PC-9 (cell line): ENCODE measurements around the gene TMEM132C. TPM values are rescaled to one million over a fixed set of nuclear protein-coding genes. Genes with fewer than 3 reads are reported as not detected.

Source experiments
- BruUV-seq: library from RNA; stranded (reverse); fragments of 400-500 nt; replicated peaks from 2 replicates; lab custom pipeline; 2021; lab: Mats Ljungman, UMichigan
- CTCF ChIA-PET: fragments of 300-600 bp; sonication (Branson Sonifier 250); formaldehyde crosslinking; loops from one replicate; lab custom pipeline; 2022; ENCODE audit warnings: antibody characterized with exemption; lab: Charles Lee
- POLR2A ChIA-PET: fragments of 300-600 bp; sonication (Branson Sonifier 250); formaldehyde crosslinking; loops from one replicate; lab custom pipeline; 2022; ENCODE audit warnings: antibody characterized with exemption; ENCODE audit not compliant: unreplicated experiment; lab: Charles Lee
- DNase-seq, 2 experiments: peaks; one replicate each; pipeline versions ENCODE4 v3.0.0 to v3.0.0-alpha.2; 2015 to 2022; ENCODE audit warnings: mixed read lengths in 1 of 2
- H2AFZ ChIP-seq: fragments of 200-600 bp; sonication (generic); 2 replicates; pipeline ENCODE4 v1.8.1; 2017; ENCODE audit warnings: antibody characterized with exemption
- H3F3A ChIP-seq: fragments of 200-600 bp; sonication (generic); 2 replicates; pipeline ENCODE4 v1.8.1; 2017; ENCODE audit warnings: antibody characterized with exemption, mild to moderate bottlenecking, low read depth; ENCODE audit not compliant: insufficient read depth
- H3K27ac ChIP-seq: fragments of 200-600 bp; sonication (generic); 2 replicates; pipeline ENCODE4 v1.6.1; 2016; ENCODE audit warnings: mixed run types
- H3K27me3 ChIP-seq: fragments of 200-600 bp; sonication (generic); 2 replicates; pipeline ENCODE4 v1.6.1; 2016; ENCODE audit warnings: low read depth, mixed run types; ENCODE audit not compliant: insufficient read depth
- H3K36me3 ChIP-seq: fragments of 200-600 bp; sonication (generic); 2 replicates; pipeline ENCODE4 v1.6.1; 2016; ENCODE audit warnings: low read depth, mixed run types
- H3K4me1 ChIP-seq: fragments of 200-600 bp; sonication (generic); replicated peaks from 2 replicates; pipeline ENCODE4 v1.6.1; 2016; ENCODE audit warnings: mixed run types; ENCODE audit not compliant: insufficient read depth
- H3K4me2 ChIP-seq: fragments of 200-600 bp; sonication (generic); 2 replicates; pipeline ENCODE4 v1.6.1; 2017; ENCODE audit warnings: mixed run types
- H3K4me3 ChIP-seq: fragments of 200-600 bp; sonication (generic); 2 replicates; pipeline ENCODE4 v1.6.1; 2016; ENCODE audit warnings: mixed run types
- H3K79me2 ChIP-seq: fragments of 200-600 bp; sonication (generic); 2 replicates; pipeline ENCODE4 v1.6.1; 2017; ENCODE audit warnings: low read depth, mixed run types
- H3K9me2 ChIP-seq: fragments of 200-600 bp; sonication (generic); 2 replicates; pipeline ENCODE4 v1.8.1; 2017; ENCODE audit warnings: mild to moderate bottlenecking; ENCODE audit not compliant: insufficient read depth
- H3K9me3 ChIP-seq: fragments of 200-600 bp; sonication (generic); 2 replicates; pipeline ENCODE4 v1.8.1; 2016; ENCODE audit warnings: low read depth; ENCODE audit not compliant: insufficient read depth
- H4K20me1 ChIP-seq: fragments of 200-600 bp; sonication (generic); 2 replicates; pipeline ENCODE4 v1.8.1; 2017; ENCODE audit not compliant: insufficient read depth
- CTCF ChIP-seq: fragments of 200-600 bp; sonication (generic); conservative IDR thresholded peaks from 2 replicates; pipeline ENCODE4 v1.6.1; 2017; ENCODE audit warnings: mixed run types, antibody characterized with exemption, mild to moderate bottlenecking, moderate library complexity
- EZH2 ChIP-seq: fragments of 200-600 bp; sonication (generic); IDR thresholded peaks from 2 replicates; pipeline ENCODE4 v1.8.0; 2017; ENCODE audit warnings: antibody characterized with exemption, low read depth
- intact Hi-C: fragments of 100-400 bp; cut with micrococcal nuclease; formaldehyde crosslinking; loops from one replicate; pipeline ENCODE4 v1.10.0; 2022; ENCODE audit not compliant: unreplicated experiment
- total RNA-seq: library from RNA; stranded (reverse); gene quantifications from 2 replicates; pipeline ENCODE4 v1.2.3, GENCODE V29; 2021

Gene TMEM132C
- total RNA-seq, 1 experiment from 2014 or later = not detected

GRCh38 chr12:128420163-128420562 lies 153.2 kb downstream of the TMEM132C start:
- Histone ChIP-seq H3K36me3 (no peaks in the 10 kb centered on the region), H3K9me3 (no peaks in the 10 kb centered on the region), H3K4me2 (no peak overlapping the region), H2AFZ (no peak overlapping the region), H3K27ac (no peak overlapping the region), H3K27me3 (peaks cover 33% of the 10 kb centered on the region), H3K4me3 (no peak overlapping the region), H3K79me2 (no peaks in the 10 kb centered on the region), H4K20me1 (no peaks in the 10 kb centered on the region), H3F3A (no peaks in the 10 kb centered on the region), H3K9me2 (no peaks in the 10 kb centered on the region), H3K4me1 (no peaks in the 10 kb centered on the region)
- no peak for TF ChIP-seq CTCF
- TF ChIP-seq EZH2 = no peak
- CTCF ChIA-PET = no interaction called here
- DNase-seq = no peak
- intact Hi-C loops = no loop called here
- POLR2A ChIA-PET = no interaction called here
- BruUV-seq = no TSS peak

GRCh38 chr12:128421375-128421774 lies 154.4 kb downstream of the TMEM132C start:
- TF ChIP-seq CTCF = no peak
- no peak for TF ChIP-seq EZH2
- Histone ChIP-seq H3K9me2 (no peaks in the 10 kb centered on the region), H3K36me3 (no peaks in the 10 kb centered on the region), H3K27ac (no peak overlapping the region), H3K27me3 (peaks cover 21% of the 10 kb centered on the region), H3K4me1 (no peaks in the 10 kb centered on the region), H2AFZ (no peak overlapping the region), H3F3A (no peaks in the 10 kb centered on the region), H3K4me3 (no peak overlapping the region), H3K9me3 (no peaks in the 10 kb centered on the region), H3K79me2 (no peaks in the 10 kb centered on the region), H3K4me2 (no peak overlapping the region), H4K20me1 (no peaks in the 10 kb centered on the region)
- CTCF ChIA-PET = no interaction called here
- POLR2A ChIA-PET = no interaction called here
- no peak for DNase-seq
- no TSS peak for BruUV-seq
- intact Hi-C loops = no loop called here

- intact Hi-C loops = no loop called here
- no TSS peak for BruUV-seq
- Histone ChIP-seq H3F3A (no peaks in the 10 kb centered on the region), H4K20me1 (no peaks in the 10 kb centered on the region), H3K9me3 (no peaks in the 10 kb centered on the region), H2AFZ (no peak overlapping the region), H3K9me2 (no peaks in the 10 kb centered on the region), H3K36me3 (no peaks in the 10 kb centered on the region), H3K4me2 (no peak overlapping the region), H3K27ac (no peak overlapping the region), H3K27me3 (peaks cover 11% of the 10 kb centered on the region; the same call in 1 of the 2 replicates), H3K4me1 (no peaks in the 10 kb centered on the region), H3K4me3 (no peak overlapping the region), H3K79me2 (no peaks in the 10 kb centered on the region)
- ChIA-PET CTCF (no interaction called here), POLR2A (no interaction called here)
- TF ChIP-seq EZH2 (no peak), CTCF (no peak)
- no peak for DNase-seq
Observed at GRCh38 chr12:128423205-128423604, 156.2 kb downstream of the TMEM132C start.
